HepG2 (cell line): ENCODE measurements around the gene INSIG1. TPM values are rescaled to one million over a fixed set of nuclear protein-coding genes. Genes with fewer than 3 reads are reported as not detected.

ENCODE experiments used
- ATAC-seq: fragments of 200-7000 bp; cut with Tn5 transposase; 3 replicates; pipeline ENCODE4 v1.9.1; 2020; ENCODE audit warnings: mild to moderate bottlenecking, moderate library complexity
- BruUV-seq: library from RNA; stranded (reverse); fragments of 400-500 nt; replicated peaks from 2 replicates; lab custom pipeline; 2021; lab: Mats Ljungman, UMichigan
- CTCF ChIA-PET: fragments of 300-600 bp; formaldehyde crosslinking; extraction: SDS; loops from one replicate; lab custom pipeline; 2021; ENCODE audit warnings: low total read pairs, inconsistent platforms, low intra/inter-chr PET ratio; lab: Yijun Ruan, JAX
- POLR2A ChIA-PET: fragments of 350-600 bp; sonication (Branson Sonifier 250); formaldehyde crosslinking; loops from one replicate; lab custom pipeline; 2020; ENCODE audit warnings: antibody characterized with exemption, inconsistent platforms; lab: Yijun Ruan, JAX
- DNase-seq: peaks from one replicate; pipeline ENCODE4 v3.0.0-alpha.2; 2015; ENCODE audit warnings: low spot score
- FAIRE-seq: peaks from 3 replicates; lab custom pipeline; 2011; peaks lifted over from hg19 to GRCh38; lab: Jason Lieb, UNC
- H2AFZ ChIP-seq: one replicate; pipeline ENCODE4 v1.6.1; 2011; ENCODE audit warnings: low read length, inconsistent platforms
- H3K27ac ChIP-seq: fragments of 300-600 bp; 3 replicates; pipeline ENCODE4 v1.8.0; 2011; ENCODE audit warnings: mixed run types, mild to moderate bottlenecking, mixed read lengths, low read length, inconsistent platforms; ENCODE audit not compliant: insufficient read depth; ENCODE audit errors: extremely low read length
- H3K27me3 ChIP-seq, 2 experiments: fragments of 200-600 bp in 1 of 2; 2 replicates in 1 of 2; 3 replicates in 1 of 2; pipeline versions ENCODE4 v1.6.0 to v1.8.0; 2011; ENCODE audit warnings: low read length in 2 of 2, mild to moderate bottlenecking in 2 of 2, moderate library complexity in 2 of 2, inconsistent platforms in 1 of 2; ENCODE audit not compliant: insufficient read depth in 2 of 2, control insufficient read depth in 1 of 2
- H3K36me3 ChIP-seq, 2 experiments: fragments of 200-600 bp in 1 of 2; replicated peaks in 1 of 2; 2 replicates in 1 of 2; 3 replicates in 1 of 2; pipeline versions ENCODE4 v1.5.1 to v1.8.0; 2011; ENCODE audit warnings: low read length in 2 of 2, inconsistent platforms in 1 of 2; ENCODE audit not compliant: insufficient read depth in 2 of 2, control insufficient read depth in 1 of 2
- H3K4me1 ChIP-seq: 2 replicates; pipeline ENCODE4 v1.5.1; 2012; ENCODE audit warnings: low read length, inconsistent platforms; ENCODE audit not compliant: insufficient read depth
- H3K4me2 ChIP-seq: 2 replicates; pipeline ENCODE4 v1.6.0; 2011; ENCODE audit warnings: low read depth, low read length, inconsistent platforms
- H3K4me3 ChIP-seq, 3 experiments: fragments of 200-600 bp in 1 of 3; sonication (generic), shearing (Covaris generic) in 1 of 3; replicated peaks in 1 of 3; 2 replicates each; pipeline ENCODE4 v1.5.1; 2011 to 2016; ENCODE audit warnings: low read length in 3 of 3, inconsistent platforms in 2 of 3, low read depth in 2 of 3, mild to moderate bottlenecking in 2 of 3, control low read depth in 1 of 3, mixed read lengths in 1 of 3; ENCODE audit not compliant: insufficient read depth in 1 of 3
- H3K79me2 ChIP-seq: one replicate; pipeline ENCODE4 v1.6.1; 2011; ENCODE audit warnings: low read length, inconsistent platforms; ENCODE audit not compliant: insufficient read depth
- H3K9ac ChIP-seq: 2 replicates; pipeline ENCODE4 v1.6.0; 2011; ENCODE audit warnings: mild to moderate bottlenecking, low read depth, low read length, inconsistent platforms; ENCODE audit not compliant: insufficient read depth
- H3K9me3 ChIP-seq: 2 replicates; pipeline ENCODE4 v1.5.1; 2012; ENCODE audit warnings: mild to moderate bottlenecking, low read length
- H4K20me1 ChIP-seq: 2 replicates; pipeline ENCODE4 v1.6.0; 2011; ENCODE audit warnings: inconsistent platforms, mild to moderate bottlenecking, low read length, moderate library complexity; ENCODE audit not compliant: insufficient read depth
- ATF7-NPFF ChIP-seq: sonication (generic); formaldehyde crosslinking; IDR thresholded peaks from 2 replicates; pipeline ENCODE4 v1.8.1; 2023; ENCODE audit warnings: mild to moderate bottlenecking, low read depth, missing genetic modification reagents, moderate library complexity
- CAMTA2 ChIP-seq: sonication (generic); formaldehyde crosslinking; IDR thresholded peaks from 2 replicates; pipeline ENCODE4 v1.4.0; 2020; ENCODE audit warnings: mild to moderate bottlenecking, missing genetic modification reagents, borderline replicate concordance
- CBX1 ChIP-seq: IDR thresholded peaks from one replicate; pipeline ENCODE4 v1.6.1; 2016; ENCODE audit warnings: antibody characterized with exemption, low read depth
- DNMT1 ChIP-seq: sonication (generic); formaldehyde crosslinking; IDR thresholded peaks from 2 replicates; pipeline ENCODE4 v1.5.1; 2020; ENCODE audit warnings: mild to moderate bottlenecking, missing genetic modification reagents
- HDAC6 ChIP-seq: fragments of 200-600 bp; sonication (generic); IDR thresholded peaks from 2 replicates; pipeline ENCODE4 v1.7.0; 2017; ENCODE audit warnings: mild to moderate bottlenecking, antibody characterized with exemption, low read length, low read depth
- HHEX ChIP-seq: IDR thresholded peaks from 2 replicates; pipeline ENCODE4 v1.6.1; 2016; ENCODE audit warnings: control low read depth
- PHF8 ChIP-seq: sonication (generic); formaldehyde crosslinking; IDR thresholded peaks from 2 replicates; pipeline ENCODE4 v1.5.0; 2020; ENCODE audit warnings: missing genetic modification reagents
- SMC3 ChIP-seq: IDR thresholded peaks from 2 replicates; pipeline ENCODE4 v1.6.1; 2011; ENCODE audit warnings: low read length, improper control_type of control experiment
- TOPORS ChIP-seq: sonication (generic); formaldehyde crosslinking; IDR thresholded peaks from 2 replicates; pipeline ENCODE4 v1.8.0; 2023; ENCODE audit warnings: mild to moderate bottlenecking, missing genetic modification reagents
- ZNF20 ChIP-seq: sonication (generic); formaldehyde crosslinking; IDR thresholded peaks from 2 replicates; pipeline ENCODE4 v1.4.0; 2020; ENCODE audit warnings: mild to moderate bottlenecking, moderate library complexity, missing genetic modification reagents
- ZNF30 ChIP-seq: sonication (generic); formaldehyde crosslinking; IDR thresholded peaks from 2 replicates; pipeline ENCODE4 v1.5.0; 2020; ENCODE audit warnings: mild to moderate bottlenecking, missing genetic modification reagents
- ZNF7 ChIP-seq: IDR thresholded peaks from 2 replicates; pipeline ENCODE4 v1.6.1; 2016; ENCODE audit warnings: missing biosample characterization, missing genetic modification reagents
- ZSCAN29 ChIP-seq: sonication (generic); formaldehyde crosslinking; conservative IDR thresholded peaks from 2 replicates; pipeline ENCODE4 v1.4.0; 2020; ENCODE audit warnings: mild to moderate bottlenecking, missing genetic modification reagents
- WGBS: methylation state at CpG from one replicate; pipeline ENCODE4 v1.1.6; 2017; ENCODE audit warnings: low lambda C conversion rate; 5-methylcytosine and 5-hydroxymethylcytosine counted together
- in situ Hi-C: cut with HindIII; loops from 2 replicates; pipeline ENCODE4 v1.10.0; 2017; ENCODE audit warnings: low pct_unique_long_range_greater_than_20kb; ENCODE audit not compliant: extremely low pct_ligation_motif_present
- intact Hi-C: fragments of 100-400 bp; cut with micrococcal nuclease; formaldehyde crosslinking; loops from one replicate; pipeline ENCODE4 v1.10.0; 2022; ENCODE audit not compliant: unreplicated experiment
- polyA plus RNA-seq, 8 experiments: library from polyadenylated mRNA; depleted of rRNA in 3 of 8; stranded (reverse) in 7 of 8; unstranded in 1 of 8; fragments of >200 nt; fragmentation: Illumina TruSeq in 4 of 8; extraction: Trizol in 4 of 8; gene quantifications; 2 replicates each; pipeline versions ENCODE4 v1.2.1 to v1.2.3, GENCODE V29; 2011 to 2016; ENCODE audit warnings: low read depth in 4 of 8, missing spikeins in 1 of 8, mixed read lengths in 1 of 8; ENCODE audit not compliant: insufficient read depth in 1 of 8
- total RNA-seq, 5 experiments: library from RNA; depleted of rRNA; stranded (reverse); fragments of >200 nt; fragmentation: Illumina TruSeq; extraction: Trizol; gene quantifications; 2 replicates each; pipeline ENCODE4 v1.2.3, GENCODE V29; 2016; ENCODE audit warnings: low read depth in 1 of 5
- TF ChIP-seq, protein P1 (sequence below): IDR thresholded peaks from 2 replicates; pipeline ENCODE4 v1.6.1; 2012; ENCODE audit warnings: inconsistent platforms
- TF ChIP-seq, protein P2 (sequence below): sonication (generic); formaldehyde crosslinking; IDR thresholded peaks from 2 replicates; pipeline ENCODE4 v1.5.0; 2020; ENCODE audit warnings: mild to moderate bottlenecking, low read depth, missing genetic modification reagents, borderline replicate concordance
- TF ChIP-seq, protein P3 (sequence below): sonication (generic); formaldehyde crosslinking; IDR thresholded peaks from 2 replicates; pipeline ENCODE4 v1.8.1; 2022; ENCODE audit warnings: mild to moderate bottlenecking, missing genetic modification reagents
- TF ChIP-seq, protein P4 (sequence below): sonication (generic); formaldehyde crosslinking; IDR thresholded peaks from 2 replicates; pipeline ENCODE4 v1.8.1; 2023; ENCODE audit warnings: mild to moderate bottlenecking, missing genetic modification reagents, borderline replicate concordance
- TF ChIP-seq, protein P5 (sequence below): IDR thresholded peaks from 2 replicates; pipeline ENCODE4 v1.6.1; 2012; ENCODE audit warnings: low read depth, low read length, improper control_type of control experiment

The INSIG1 gene
- total and polyA plus RNA-seq, 2 of the 13 experiments (the other 11 are each of a cell fraction or from before 2014, with no cell fraction given): 0.07 to 0.11 TPM

DNA sequence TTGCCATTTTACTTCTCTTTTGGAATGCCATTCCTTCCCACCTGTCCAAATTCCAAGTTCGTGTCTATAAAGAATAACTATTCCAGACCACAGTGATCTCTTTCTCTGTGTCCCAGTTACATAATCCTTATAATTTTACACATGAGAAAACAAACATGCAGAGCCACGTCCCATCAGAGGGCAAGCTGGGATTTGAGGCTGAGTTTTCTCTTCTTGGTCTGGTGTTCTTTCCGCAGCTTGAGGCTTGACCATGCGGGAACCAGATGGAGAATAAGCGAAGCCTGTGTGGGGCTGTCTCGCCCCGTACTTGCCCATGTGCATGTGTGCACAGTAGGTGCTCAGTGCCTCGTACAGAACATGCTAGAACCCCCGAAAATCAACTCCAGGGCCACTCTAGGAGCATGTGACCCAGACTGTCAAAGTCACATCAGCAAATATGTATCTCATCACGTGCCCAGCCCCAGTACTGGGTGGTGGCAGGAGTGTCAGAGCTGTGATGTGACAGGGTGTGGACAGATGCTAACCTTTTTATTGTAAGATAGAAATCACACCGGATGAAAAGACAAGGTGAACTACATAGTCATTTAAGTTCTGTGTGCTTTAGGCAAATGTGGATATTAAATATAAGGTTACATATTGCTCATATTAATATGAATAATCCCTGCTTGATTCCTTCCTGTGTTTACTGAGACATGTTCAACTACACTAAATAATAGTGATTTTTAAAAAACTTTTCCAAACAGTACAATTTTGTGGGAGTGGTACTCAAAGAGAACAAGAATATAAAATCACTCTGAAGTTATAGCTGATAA, 3.2 kb downstream of the INSIG1 start:
- DNase-seq (no peak), ATAC-seq (no peak), FAIRE-seq (no peak)
- intact Hi-C loops (no loop called here), in situ Hi-C loops (no loop called here)
- no peaks in the 10 kb centered on the region for H3K36me3 ChIP-seq
- H3K27ac ChIP-seq: no peak overlapping the region
- H3K4me3 ChIP-seq: no peak overlapping the region
- no peaks in the 10 kb centered on the region for H3K9me3 ChIP-seq
- no peak overlapping the region for H3K4me2 ChIP-seq
- no peak overlapping the region for H3K9ac ChIP-seq
- no peaks in the 10 kb centered on the region for H3K4me1 ChIP-seq
- BruUV-seq: no TSS peak
- 36% methylated on average over 8 of the region's 11 CpGs for WGBS
- no peaks in the 10 kb centered on the region for H4K20me1 ChIP-seq
- TF ChIP-seq, protein P1, sequence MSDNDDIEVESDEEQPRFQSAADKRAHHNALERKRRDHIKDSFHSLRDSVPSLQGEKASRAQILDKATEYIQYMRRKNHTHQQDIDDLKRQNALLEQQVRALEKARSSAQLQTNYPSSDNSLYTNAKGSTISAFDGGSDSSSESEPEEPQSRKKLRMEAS: no peak
- TF ChIP-seq CAMTA2 (CRISPR knock-in tag) (no peak), HHEX (CRISPR knock-in tag) (no peak), TOPORS (CRISPR knock-in tag) (no peak), ZNF7 (no peak), DNMT1 (no peak), ZNF30 (CRISPR knock-in tag) (no peak), SMC3 (no peak), PHF8 (CRISPR knock-in tag) (no peak), ZSCAN29 (CRISPR knock-in tag) (no peak), ZNF20 (CRISPR knock-in tag) (no peak), ATF7-NPFF (CRISPR knock-in tag) (no peak), HDAC6 (no peak), CBX1 (no peak)
- TF ChIP-seq, protein P2, sequence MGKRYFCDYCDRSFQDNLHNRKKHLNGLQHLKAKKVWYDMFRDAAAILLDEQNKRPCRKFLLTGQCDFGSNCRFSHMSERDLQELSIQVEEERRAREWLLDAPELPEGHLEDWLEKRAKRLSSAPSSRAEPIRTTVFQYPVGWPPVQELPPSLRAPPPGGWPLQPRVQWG (CRISPR knock-in tag): no peak
- TF ChIP-seq, protein P3, sequence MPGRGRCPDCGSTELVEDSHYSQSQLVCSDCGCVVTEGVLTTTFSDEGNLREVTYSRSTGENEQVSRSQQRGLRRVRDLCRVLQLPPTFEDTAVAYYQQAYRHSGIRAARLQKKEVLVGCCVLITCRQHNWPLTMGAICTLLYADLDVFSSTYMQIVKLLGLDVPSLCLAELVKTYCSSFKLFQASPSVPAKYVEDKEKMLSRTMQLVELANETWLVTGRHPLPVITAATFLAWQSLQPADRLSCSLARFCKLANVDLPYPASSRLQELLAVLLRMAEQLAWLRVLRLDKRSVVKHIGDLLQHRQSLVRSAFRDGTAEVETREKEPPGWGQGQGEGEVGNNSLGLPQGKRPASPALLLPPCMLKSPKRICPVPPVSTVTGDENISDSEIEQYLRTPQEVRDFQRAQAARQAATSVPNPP (CRISPR knock-in tag): no peak
- TF ChIP-seq, protein P4, sequence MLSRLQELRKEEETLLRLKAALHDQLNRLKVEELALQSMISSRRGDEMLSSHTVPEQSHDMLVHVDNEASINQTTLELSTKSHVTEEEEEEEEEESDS (CRISPR knock-in tag): no peak
- TF ChIP-seq, protein P5, sequence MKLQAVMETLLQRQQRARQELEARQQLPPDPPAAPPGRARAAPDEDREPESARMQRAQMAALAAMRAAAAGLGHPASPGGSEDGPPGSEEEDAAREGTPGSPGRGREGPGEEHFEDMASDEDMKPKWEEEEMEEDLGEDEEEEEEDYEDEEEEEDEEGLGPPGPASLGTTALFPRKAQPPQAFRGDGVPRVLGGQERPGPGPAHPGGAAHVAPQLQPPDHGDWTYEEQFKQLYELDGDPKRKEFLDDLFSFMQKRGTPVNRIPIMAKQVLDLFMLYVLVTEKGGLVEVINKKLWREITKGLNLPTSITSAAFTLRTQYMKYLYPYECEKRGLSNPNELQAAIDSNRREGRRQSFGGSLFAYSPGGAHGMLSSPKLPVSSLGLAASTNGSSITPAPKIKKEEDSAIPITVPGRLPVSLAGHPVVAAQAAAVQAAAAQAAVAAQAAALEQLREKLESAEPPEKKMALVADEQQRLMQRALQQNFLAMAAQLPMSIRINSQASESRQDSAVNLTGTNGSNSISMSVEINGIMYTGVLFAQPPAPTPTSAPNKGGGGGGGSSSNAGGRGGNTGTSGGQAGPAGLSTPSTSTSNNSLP: no peak
- POLR2A ChIA-PET: no interaction called here
- no peak overlapping the region for H2AFZ ChIP-seq
- H3K79me2 ChIP-seq: no peaks in the 10 kb centered on the region
- CTCF ChIA-PET: no interaction called here
- H3K27me3 ChIP-seq: peaks cover 0 to 28% of the 10 kb centered on the region in 2 experiments; a peak in 4 of 5 replicates
